ENCODE data around the gene TMEM108.

Gene TMEM108

GRCh38 chr3:133054586-133054985 is 16.4 kb downstream of the TMEM108 start:
- DNase-seq (ENCODE audit: low spot score), result no peak

GRCh38 chr3:133055339-133055738 is 17.1 kb downstream of the TMEM108 start:
- DNase-seq (ENCODE audit: low spot score), result no peak

- DNase-seq (ENCODE audit: low spot score), result no peak
Measured at GRCh38 chr3:133058243-133058642, 20.1 kb downstream of the TMEM108 start.

- no peak for DNase-seq (ENCODE audit: low spot score)
Measured at GRCh38 chr3:133058831-133059230, 20.6 kb downstream of the TMEM108 start.

GRCh38 chr3:133065193-133065961 is 27.2 kb downstream of the TMEM108 start:
- DNase-seq (ENCODE audit: low spot score), result no peak

GRCh38 chr3:133066026-133066425 is 27.8 kb downstream of the TMEM108 start:
- DNase-seq (ENCODE audit: low spot score), result no peak

GRCh38 chr3:133069556-133070286 is 31.5 kb downstream of the TMEM108 start:
- DNase-seq (ENCODE audit: low spot score), result no peak

GRCh38 chr3:133074977-133075376 is 36.8 kb downstream of the TMEM108 start:
- no peak for DNase-seq (ENCODE audit: low spot score)

- DNase-seq (ENCODE audit: low spot score), result no peak
Measured at GRCh38 chr3:133077688-133078087, 39.5 kb downstream of the TMEM108 start.

GRCh38 chr3:133079621-133080020 is 41.4 kb downstream of the TMEM108 start:
- DNase-seq (ENCODE audit: low spot score), result no peak

- no peak for DNase-seq (ENCODE audit: low spot score)
Measured at GRCh38 chr3:133081016-133081415, 42.8 kb downstream of the TMEM108 start.

GRCh38 chr3:133083395-133083794 is 45.2 kb downstream of the TMEM108 start:
- no peak for DNase-seq (ENCODE audit: low spot score)

GRCh38 chr3:133089906-133090485 is 51.8 kb downstream of the TMEM108 start:
- no peak for DNase-seq (ENCODE audit: low spot score)

GRCh38 chr3:133092681-133093080 is 54.5 kb downstream of the TMEM108 start:
- DNase-seq (ENCODE audit: low spot score), result no peak

- no peak for DNase-seq (ENCODE audit: low spot score)
Measured at GRCh38 chr3:133093366-133093765, 55.2 kb downstream of the TMEM108 start.

- DNase-seq (ENCODE audit: low spot score), result no peak
Measured at GRCh38 chr3:133096900-133097613, 58.9 kb downstream of the TMEM108 start.

GRCh38 chr3:133103706-133104105 is 65.5 kb downstream of the TMEM108 start:
- no peak for DNase-seq (ENCODE audit: low spot score)

GRCh38 chr3:133106169-133106568 is 68.0 kb downstream of the TMEM108 start:
- no peak for DNase-seq (ENCODE audit: low spot score)

- DNase-seq (ENCODE audit: low spot score), result no peak
Measured at GRCh38 chr3:133112666-133113065, 74.5 kb downstream of the TMEM108 start.

GRCh38 chr3:133113526-133113925 is 75.3 kb downstream of the TMEM108 start:
- DNase-seq (ENCODE audit: low spot score), result peak; percentile 52

GRCh38 chr3:133113927-133114597 is 75.9 kb downstream of the TMEM108 start:
- DNase-seq (ENCODE audit: low spot score), result no peak

- DNase-seq (ENCODE audit: low spot score), result no peak
Measured at GRCh38 chr3:133115176-133115575, 77.0 kb downstream of the TMEM108 start.

Data from RKO (cell line).